ENCODE results near the gene ADAMTS13.

GRCh38 chr9:133492061-133493021, 70.2 kb downstream of the ADAMTS13 start:
- TF ChIP-seq POLR2A (IDR thresholded peaks at IDR 0.05) (no peak), POLR2AphosphoS5 (IDR thresholded peaks at IDR 0.05) (no peak)
- TF ChIP-seq, protein P1, sequence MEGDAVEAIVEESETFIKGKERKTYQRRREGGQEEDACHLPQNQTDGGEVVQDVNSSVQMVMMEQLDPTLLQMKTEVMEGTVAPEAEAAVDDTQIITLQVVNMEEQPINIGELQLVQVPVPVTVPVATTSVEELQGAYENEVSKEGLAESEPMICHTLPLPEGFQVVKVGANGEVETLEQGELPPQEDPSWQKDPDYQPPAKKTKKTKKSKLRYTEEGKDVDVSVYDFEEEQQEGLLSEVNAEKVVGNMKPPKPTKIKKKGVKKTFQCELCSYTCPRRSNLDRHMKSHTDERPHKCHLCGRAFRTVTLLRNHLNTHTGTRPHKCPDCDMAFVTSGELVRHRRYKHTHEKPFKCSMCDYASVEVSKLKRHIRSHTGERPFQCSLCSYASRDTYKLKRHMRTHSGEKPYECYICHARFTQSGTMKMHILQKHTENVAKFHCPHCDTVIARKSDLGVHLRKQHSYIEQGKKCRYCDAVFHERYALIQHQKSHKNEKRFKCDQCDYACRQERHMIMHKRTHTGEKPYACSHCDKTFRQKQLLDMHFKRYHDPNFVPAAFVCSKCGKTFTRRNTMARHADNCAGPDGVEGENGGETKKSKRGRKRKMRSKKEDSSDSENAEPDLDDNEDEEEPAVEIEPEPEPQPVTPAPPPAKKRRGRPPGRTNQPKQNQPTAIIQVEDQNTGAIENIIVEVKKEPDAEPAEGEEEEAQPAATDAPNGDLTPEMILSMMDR (IDR thresholded peaks at IDR 0.05): no peak

Measured in transverse colon (tissue), 4 donors.